Hypothalamus (tissue), 51 donors: Measurements from ENCODE around the gene PRDX5.

Source experiments
- DNase-seq, 51 donors: peaks; one replicate each; lab custom pipeline; 2025; lab: John Stamatoyannopoulos, UW

The PRDX5 gene

DNA sequence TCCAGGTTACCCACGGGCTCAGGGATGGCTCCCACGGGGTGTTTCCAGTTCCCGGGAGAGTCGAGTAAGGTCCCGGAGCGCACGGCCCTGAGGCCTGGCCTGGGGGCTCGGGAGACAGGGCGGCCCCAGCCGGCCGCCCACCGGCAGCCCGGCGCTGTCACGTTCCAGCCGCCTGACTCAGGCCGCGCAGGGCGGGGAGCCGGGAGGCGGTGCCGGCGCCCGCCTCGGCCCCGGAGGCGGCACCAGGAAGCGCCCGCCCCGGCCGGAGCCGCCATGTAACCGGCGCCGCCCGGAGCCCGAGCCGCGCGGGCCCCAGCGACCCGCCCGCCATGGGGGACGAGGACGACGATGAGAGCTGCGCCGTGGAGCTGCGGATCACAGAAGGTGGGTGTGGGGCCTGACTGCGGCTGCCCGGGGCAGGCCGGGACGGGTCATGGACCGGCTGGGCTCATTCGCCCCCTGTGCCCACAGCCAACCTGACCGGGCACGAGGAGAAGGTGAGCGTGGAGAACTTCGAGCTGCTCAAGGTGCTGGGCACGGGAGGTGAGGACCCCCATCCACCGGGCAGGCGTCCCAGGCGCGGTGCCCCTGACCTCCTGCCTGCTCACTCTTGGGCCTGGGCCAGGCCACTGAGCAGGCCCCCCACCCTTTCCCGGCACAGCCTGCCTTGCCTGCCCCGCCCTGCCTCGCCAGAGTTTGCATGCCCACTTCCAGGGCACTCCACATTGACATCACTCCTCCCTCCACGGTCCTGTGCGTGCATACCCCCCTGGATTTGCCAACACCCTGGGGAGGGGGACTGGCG is 41.2 kb downstream of the PRDX5 start, which contains the start of gene RPS6KA4:
Gene RPS6KA4, plus strand, starts transcription at position 256 of the 805 bp plus-strand sequence. Its CDS starts 74 bp downstream, at position 330.
- DNase-seq = peak in 35 of 51 donors; percentile 9 to 77 (median 53)

DNA sequence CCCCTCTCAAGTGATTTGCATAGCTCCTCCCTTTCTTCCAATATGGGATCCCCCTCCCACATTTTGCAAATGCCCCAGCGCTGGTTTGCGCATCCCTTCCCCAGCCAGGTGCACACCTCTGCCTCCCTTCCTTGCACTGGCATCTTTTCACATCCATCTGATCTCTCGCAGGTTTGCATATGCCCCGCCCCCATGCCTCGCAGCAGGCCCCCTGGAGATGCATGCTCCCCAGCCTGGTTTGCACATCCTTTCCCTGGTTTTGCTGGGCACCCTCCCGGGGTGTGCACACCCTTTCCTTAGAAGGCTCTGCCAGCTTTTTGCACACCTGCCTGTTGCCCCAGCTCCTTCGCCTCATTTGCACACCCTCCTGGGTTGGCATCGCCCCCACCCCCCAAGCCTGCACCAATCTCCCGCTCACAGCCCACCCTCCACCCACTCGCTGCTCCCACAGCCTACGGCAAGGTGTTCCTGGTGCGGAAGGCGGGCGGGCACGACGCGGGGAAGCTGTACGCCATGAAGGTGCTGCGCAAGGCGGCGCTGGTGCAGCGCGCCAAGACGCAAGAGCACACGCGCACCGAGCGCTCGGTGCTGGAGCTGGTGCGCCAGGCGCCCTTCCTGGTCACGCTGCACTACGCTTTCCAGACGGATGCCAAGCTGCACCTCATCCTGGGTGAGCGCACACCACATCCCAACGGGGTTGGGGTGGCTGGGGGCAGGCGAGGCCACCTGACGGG is 42.0 kb downstream of the PRDX5 start:
- peak in 12 of 51 donors; percentile 18 to 75 (median 36) for DNase-seq

DNA sequence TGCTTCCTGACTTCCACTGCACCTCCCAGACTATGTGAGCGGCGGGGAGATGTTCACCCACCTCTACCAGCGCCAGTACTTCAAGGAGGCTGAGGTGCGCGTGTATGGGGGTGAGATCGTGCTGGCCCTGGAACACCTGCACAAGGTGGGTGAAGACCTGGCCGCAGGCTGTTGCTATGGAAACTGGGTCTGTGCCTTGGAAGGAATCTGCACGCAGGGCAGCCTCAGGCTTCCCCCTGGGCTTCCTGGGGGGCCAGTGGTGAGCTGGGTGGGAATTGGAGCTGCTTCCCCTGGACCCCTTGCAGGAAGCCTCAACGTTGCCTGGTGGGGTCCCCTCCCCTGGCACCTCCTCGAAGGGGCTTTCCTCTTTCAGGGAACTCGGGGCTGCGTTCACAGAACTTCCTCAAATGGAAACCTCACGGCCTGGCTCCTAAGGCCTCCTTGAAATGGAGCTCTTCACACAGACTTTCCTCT is 42.6 kb downstream of the PRDX5 start:
- no peak for DNase-seq

DNA sequence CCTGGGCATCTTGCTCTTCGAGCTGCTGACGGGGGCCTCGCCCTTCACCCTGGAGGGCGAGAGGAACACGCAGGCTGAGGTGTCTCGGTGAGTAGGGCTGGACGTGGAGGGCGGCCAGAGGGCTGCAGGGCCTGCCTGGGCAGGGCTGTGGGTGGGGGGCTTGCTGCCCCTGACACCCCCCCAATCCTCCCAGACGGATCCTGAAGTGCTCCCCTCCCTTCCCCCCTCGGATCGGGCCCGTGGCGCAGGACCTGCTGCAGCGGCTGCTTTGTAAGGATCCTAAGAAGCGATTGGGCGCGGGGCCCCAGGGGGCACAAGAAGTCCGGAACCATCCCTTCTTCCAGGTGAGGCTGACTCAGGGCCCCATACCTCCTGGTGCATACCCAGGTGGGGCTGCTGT is 43.7 kb downstream of the PRDX5 start:
- DNase-seq = no peak

DNA sequence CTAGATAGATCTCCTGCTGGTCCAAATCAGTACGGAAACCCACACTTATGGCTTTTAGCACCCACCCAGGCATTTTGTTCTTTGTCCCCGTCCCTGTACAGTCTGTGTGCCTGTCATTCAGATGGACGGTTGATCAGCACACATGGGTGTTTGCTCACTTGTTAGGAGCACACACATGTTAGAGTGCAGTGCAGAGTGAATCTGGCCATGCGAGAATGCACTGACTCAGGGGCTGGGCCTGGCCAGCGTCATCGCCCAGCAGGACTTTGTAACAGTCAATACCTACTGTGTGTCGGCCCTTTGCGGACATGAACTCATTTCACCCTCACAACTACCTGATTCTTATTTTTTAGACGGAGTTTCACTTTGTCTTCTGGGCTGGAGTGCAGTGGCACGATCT is 44.4 kb downstream of the PRDX5 start:
- DNase-seq = no peak

DNA sequence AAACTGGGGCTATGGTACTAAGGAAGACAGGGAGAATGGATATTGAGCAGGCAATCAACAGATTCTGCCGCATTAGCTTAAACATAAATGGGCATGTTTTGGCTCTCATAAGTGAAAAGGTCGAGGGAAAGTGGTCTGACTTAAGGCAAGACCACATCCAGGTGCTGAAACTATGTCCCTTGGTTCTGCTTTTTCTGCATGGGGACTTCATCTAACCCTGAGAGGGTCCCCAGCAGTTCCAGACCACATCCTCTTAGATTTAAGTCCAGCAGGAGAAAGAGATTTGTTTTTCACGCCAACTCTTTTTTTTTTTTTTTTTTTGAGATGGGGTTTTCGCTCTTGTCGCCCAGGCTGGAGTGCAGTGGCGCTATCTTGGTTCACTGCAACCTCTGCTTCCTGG is 46.5 kb downstream of the PRDX5 start:
- no peak for DNase-seq

DNA sequence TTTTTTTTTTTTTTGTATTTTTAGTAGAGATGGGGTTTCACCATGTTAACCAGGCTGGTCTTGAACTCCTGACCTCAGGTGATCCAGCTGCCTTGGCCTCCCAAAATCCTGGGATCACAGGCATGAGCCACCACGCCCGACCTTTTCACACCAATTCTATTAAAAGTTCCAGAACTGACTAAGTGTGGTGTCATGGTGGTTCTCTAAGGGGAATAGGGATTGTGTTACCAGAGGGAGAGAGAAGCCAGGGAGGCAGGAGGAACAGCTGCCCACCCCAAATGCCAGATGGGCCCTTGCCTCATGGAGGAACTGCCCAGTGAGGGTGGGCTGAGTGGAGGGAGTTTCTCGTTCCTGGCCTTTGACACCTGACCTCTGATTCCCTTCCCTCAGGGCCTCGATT is 47.0 kb downstream of the PRDX5 start:
- no peak for DNase-seq

DNA sequence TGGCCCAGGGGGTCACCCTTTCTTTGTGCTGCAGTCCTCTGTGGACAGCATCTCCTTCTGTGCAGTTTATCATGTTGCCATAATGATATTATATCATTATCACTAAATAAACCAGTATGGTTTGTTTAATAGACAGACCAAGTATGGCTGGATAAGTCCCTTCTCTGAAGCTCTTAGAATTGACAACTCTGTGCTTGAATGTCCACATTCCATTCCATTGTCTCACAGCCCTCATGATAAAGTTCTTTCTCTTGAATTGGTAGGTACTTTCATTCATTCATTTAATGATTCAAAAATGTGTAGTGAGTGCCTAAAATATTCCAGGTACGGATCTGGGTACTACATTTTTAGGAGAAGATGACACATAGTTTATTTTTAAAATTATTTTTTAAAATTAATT is 48.8 kb downstream of the PRDX5 start:
- DNase-seq = no peak

DNA sequence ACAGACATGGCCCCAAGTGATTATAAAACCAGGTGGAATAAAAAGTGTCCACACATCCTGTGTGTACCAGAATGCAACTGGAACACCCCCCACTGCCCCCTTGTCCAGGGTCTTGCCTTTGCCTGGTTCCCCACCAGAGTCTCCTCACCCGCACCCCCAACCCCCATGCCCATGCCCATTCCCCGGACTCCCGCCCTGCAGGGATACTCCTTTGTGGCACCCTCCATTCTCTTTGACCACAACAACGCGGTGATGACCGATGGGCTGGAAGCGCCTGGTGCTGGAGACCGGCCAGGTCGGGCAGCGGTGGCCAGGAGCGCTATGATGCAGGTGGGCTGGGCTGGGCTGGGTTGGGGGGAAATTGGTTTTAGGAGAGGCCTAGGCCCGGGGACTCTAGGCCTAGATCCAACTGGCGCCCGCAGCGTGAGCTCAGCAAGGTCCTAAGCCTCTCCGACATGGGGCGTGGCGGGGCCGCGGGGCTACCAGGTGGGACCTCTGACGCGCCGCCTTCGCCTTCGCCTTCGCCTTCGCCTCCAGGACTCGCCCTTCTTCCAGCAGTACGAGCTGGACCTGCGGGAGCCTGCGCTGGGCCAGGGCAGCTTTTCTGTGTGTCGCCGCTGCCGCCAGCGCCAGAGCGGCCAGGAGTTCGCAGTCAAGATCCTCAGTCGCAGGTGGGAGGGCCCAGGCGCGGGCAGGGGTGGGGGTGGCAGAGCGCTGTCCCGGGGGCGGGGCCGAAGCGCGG is 50.2 kb downstream of the PRDX5 start:
- no peak for DNase-seq

DNA sequence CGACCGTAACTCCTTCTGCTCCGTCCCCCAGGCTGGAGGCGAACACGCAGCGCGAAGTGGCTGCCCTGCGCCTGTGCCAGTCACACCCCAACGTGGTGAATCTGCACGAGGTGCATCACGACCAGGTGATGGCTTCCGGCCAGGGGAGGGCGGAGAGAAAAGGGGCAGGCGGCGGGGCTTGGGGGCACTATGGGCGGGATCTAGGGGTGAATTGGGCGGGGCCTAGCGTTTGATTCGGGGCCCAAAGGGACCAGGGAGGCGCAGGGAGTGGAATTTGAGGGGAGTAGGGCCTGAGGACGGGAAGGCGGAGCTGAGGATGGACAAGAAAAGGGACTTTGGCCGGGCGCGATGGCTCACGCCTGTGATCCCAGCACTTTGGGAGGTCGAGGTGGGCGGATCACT is 50.8 kb downstream of the PRDX5 start:
- no peak for DNase-seq

DNA sequence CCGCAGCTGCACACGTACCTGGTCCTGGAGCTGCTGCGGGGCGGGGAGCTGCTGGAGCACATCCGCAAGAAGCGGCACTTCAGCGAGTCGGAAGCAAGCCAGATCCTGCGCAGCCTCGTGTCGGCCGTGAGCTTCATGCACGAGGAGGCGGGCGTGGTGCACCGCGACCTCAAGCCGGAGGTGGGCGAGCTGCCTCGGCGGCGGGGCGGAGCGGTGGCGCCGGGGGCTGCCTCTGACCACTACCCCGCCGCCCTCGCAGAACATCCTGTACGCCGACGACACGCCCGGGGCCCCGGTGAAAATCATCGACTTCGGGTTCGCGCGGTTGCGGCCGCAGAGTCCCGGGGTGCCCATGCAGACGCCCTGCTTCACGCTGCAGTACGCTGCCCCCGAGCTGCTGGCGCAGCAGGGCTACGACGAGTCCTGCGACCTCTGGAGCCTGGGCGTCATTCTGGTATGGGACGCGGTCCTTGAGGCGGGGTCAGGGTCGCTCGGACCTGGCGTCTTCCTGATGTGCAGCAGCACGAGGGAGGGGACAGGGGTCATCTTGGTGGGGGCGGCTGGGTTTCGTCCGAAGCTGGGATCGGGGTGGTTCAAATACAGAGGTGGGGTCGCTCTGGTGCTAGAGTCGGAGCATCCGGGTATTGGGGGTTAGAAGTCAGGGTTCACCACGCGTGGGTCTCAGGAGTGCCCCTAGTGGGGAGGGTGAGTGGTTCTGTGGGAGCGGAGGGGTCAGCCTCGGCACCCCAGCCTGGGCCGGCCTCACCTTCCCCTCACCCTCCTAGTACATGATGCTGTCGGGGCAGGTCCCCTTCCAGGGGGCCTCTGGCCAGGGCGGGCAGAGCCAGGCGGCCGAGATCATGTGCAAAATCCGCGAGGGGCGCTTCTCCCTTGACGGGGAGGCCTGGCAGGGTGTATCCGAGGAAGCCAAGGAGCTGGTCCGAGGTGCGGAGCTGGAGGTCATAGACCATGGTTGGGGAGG is 51.8 kb downstream of the PRDX5 start:
- no peak for DNase-seq

DNA sequence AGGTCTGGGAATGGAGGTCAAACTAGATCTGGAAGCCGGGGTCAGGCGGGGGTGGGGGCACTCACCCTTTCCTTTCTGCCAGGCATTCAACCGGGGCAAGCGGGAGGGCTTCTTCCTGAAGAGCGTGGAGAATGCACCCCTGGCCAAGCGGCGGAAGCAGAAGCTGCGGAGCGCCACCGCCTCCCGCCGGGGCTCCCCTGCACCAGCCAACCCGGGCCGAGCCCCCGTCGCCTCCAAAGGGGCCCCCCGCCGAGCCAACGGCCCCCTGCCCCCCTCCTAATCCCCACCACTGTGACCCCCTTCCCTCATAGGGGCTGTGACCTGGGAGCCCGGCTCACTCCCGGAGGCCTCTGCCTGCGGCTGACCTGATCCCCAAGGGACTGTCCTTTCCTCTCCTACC is 53.3 kb downstream of the PRDX5 start:
- DNase-seq = no peak
